HepG2 (cell line): ENCODE data around the gene YKT6. TPM values are rescaled to one million over a fixed set of nuclear protein-coding genes. Genes with fewer than 3 reads are reported as not detected.

Experiments
- ATAC-seq: fragments of 200-7000 bp; cut with Tn5 transposase; 3 replicates; pipeline ENCODE4 v1.9.1; 2020; ENCODE audit warnings: mild to moderate bottlenecking, moderate library complexity
- BruUV-seq: library from RNA; stranded (reverse); fragments of 400-500 nt; replicated peaks from 2 replicates; lab custom pipeline; 2021; lab: Mats Ljungman, UMichigan
- CTCF ChIA-PET: fragments of 300-600 bp; formaldehyde crosslinking; extraction: SDS; loops from one replicate; lab custom pipeline; 2021; ENCODE audit warnings: low total read pairs, inconsistent platforms, low intra/inter-chr PET ratio; lab: Yijun Ruan, JAX
- POLR2A ChIA-PET: fragments of 350-600 bp; sonication (Branson Sonifier 250); formaldehyde crosslinking; loops from one replicate; lab custom pipeline; 2020; ENCODE audit warnings: antibody characterized with exemption, inconsistent platforms; lab: Yijun Ruan, JAX
- DNase-seq: peaks from one replicate; pipeline ENCODE4 v3.0.0-alpha.2; 2015; ENCODE audit warnings: low spot score
- FAIRE-seq: peaks from 3 replicates; lab custom pipeline; 2011; peaks lifted over from hg19 to GRCh38; lab: Jason Lieb, UNC
- H2AFZ ChIP-seq: one replicate; pipeline ENCODE4 v1.6.1; 2011; ENCODE audit warnings: low read length, inconsistent platforms
- H3K27ac ChIP-seq: fragments of 300-600 bp; 3 replicates; pipeline ENCODE4 v1.8.0; 2011; ENCODE audit warnings: mixed run types, mild to moderate bottlenecking, mixed read lengths, low read length, inconsistent platforms; ENCODE audit not compliant: insufficient read depth; ENCODE audit errors: extremely low read length
- H3K27me3 ChIP-seq, 2 experiments: fragments of 200-600 bp in 1 of 2; 2 replicates in 1 of 2; 3 replicates in 1 of 2; pipeline versions ENCODE4 v1.6.0 to v1.8.0; 2011; ENCODE audit warnings: low read length in 2 of 2, mild to moderate bottlenecking in 2 of 2, moderate library complexity in 2 of 2, inconsistent platforms in 1 of 2; ENCODE audit not compliant: insufficient read depth in 2 of 2, control insufficient read depth in 1 of 2
- H3K36me3 ChIP-seq, 2 experiments: fragments of 200-600 bp in 1 of 2; replicated peaks in 1 of 2; 2 replicates in 1 of 2; 3 replicates in 1 of 2; pipeline versions ENCODE4 v1.5.1 to v1.8.0; 2011; ENCODE audit warnings: low read length in 2 of 2, inconsistent platforms in 1 of 2; ENCODE audit not compliant: insufficient read depth in 2 of 2, control insufficient read depth in 1 of 2
- H3K4me1 ChIP-seq: 2 replicates; pipeline ENCODE4 v1.5.1; 2012; ENCODE audit warnings: low read length, inconsistent platforms; ENCODE audit not compliant: insufficient read depth
- H3K4me2 ChIP-seq: 2 replicates; pipeline ENCODE4 v1.6.0; 2011; ENCODE audit warnings: low read depth, low read length, inconsistent platforms
- H3K4me3 ChIP-seq, 3 experiments: fragments of 200-600 bp in 1 of 3; sonication (generic), shearing (Covaris generic) in 1 of 3; replicated peaks in 1 of 3; 2 replicates each; pipeline ENCODE4 v1.5.1; 2011 to 2016; ENCODE audit warnings: low read length in 3 of 3, inconsistent platforms in 2 of 3, low read depth in 2 of 3, mild to moderate bottlenecking in 2 of 3, control low read depth in 1 of 3, mixed read lengths in 1 of 3; ENCODE audit not compliant: insufficient read depth in 1 of 3
- H3K79me2 ChIP-seq: one replicate; pipeline ENCODE4 v1.6.1; 2011; ENCODE audit warnings: low read length, inconsistent platforms; ENCODE audit not compliant: insufficient read depth
- H3K9ac ChIP-seq: 2 replicates; pipeline ENCODE4 v1.6.0; 2011; ENCODE audit warnings: mild to moderate bottlenecking, low read depth, low read length, inconsistent platforms; ENCODE audit not compliant: insufficient read depth
- H3K9me3 ChIP-seq: 2 replicates; pipeline ENCODE4 v1.5.1; 2012; ENCODE audit warnings: mild to moderate bottlenecking, low read length
- H4K20me1 ChIP-seq: 2 replicates; pipeline ENCODE4 v1.6.0; 2011; ENCODE audit warnings: inconsistent platforms, mild to moderate bottlenecking, low read length, moderate library complexity; ENCODE audit not compliant: insufficient read depth
- AGO2 ChIP-seq: fragments of 200-400 bp; formaldehyde crosslinking; optimal IDR thresholded peaks from 2 replicates; pipeline ENCODE3; 2017; ENCODE audit warnings: mild to moderate bottlenecking, low read depth, low read length, moderate library complexity
- ARNT ChIP-seq: fragments of 450-650 bp; IDR thresholded peaks from 2 replicates; pipeline ENCODE4 v1.6.1; 2017
- FUBP1 ChIP-seq: sonication (generic); formaldehyde crosslinking; IDR thresholded peaks from 2 replicates; pipeline ENCODE4 v1.5.1; 2020; ENCODE audit warnings: missing genetic modification reagents, mild to moderate bottlenecking, borderline replicate concordance
- KDM5A ChIP-seq: fragments of 200-600 bp; sonication (generic); IDR thresholded peaks from 2 replicates; pipeline ENCODE4 v1.7.0; 2018; ENCODE audit warnings: antibody characterized with exemption, mild to moderate bottlenecking, low read length, borderline replicate concordance
- MAFG ChIP-seq: sonication (generic); formaldehyde crosslinking; IDR thresholded peaks from 2 replicates; pipeline ENCODE4 v1.5.1; 2020; ENCODE audit warnings: mild to moderate bottlenecking, missing genetic modification reagents
- NCOA5 ChIP-seq: sonication (generic); formaldehyde crosslinking; IDR thresholded peaks from 2 replicates; pipeline ENCODE4 v1.4.0; 2020; ENCODE audit warnings: missing genetic modification reagents
- REPIN1 ChIP-seq: sonication (generic); formaldehyde crosslinking; IDR thresholded peaks from 2 replicates; pipeline ENCODE4 v1.8.0; 2022; ENCODE audit warnings: missing genetic modification reagents, low read depth, mild to moderate bottlenecking, borderline replicate concordance
- SKI ChIP-seq: fragments of 450-650 bp; IDR thresholded peaks from one replicate; pipeline ENCODE4 v1.6.1; 2018; ENCODE audit warnings: mild to moderate bottlenecking; ENCODE audit not compliant: partially characterized antibody
- SOX6 ChIP-seq, 2 experiments: fragments of 450-650 bp in 1 of 2; sonication (generic) in 1 of 2; formaldehyde crosslinking in 1 of 2; IDR thresholded peaks; 2 replicates each; pipeline versions ENCODE4 v1.4.0 to v1.6.1; 2017 to 2020; ENCODE audit warnings: antibody characterized with exemption in 1 of 2, mild to moderate bottlenecking in 1 of 2, missing genetic modification reagents in 1 of 2
- ZNF569 ChIP-seq: sonication (generic); formaldehyde crosslinking; IDR thresholded peaks from 2 replicates; pipeline ENCODE4 v1.5.0; 2020; ENCODE audit warnings: mild to moderate bottlenecking, missing genetic modification reagents, moderate library complexity, borderline replicate concordance
- ZNF619 ChIP-seq: sonication (generic); formaldehyde crosslinking; IDR thresholded peaks from 2 replicates; pipeline ENCODE4 v1.4.0; 2020; ENCODE audit warnings: mild to moderate bottlenecking, missing genetic modification reagents
- WGBS: methylation state at CpG from one replicate; pipeline ENCODE4 v1.1.6; 2017; ENCODE audit warnings: low lambda C conversion rate; 5-methylcytosine and 5-hydroxymethylcytosine counted together
- in situ Hi-C: cut with HindIII; loops from 2 replicates; pipeline ENCODE4 v1.10.0; 2017; ENCODE audit warnings: low pct_unique_long_range_greater_than_20kb; ENCODE audit not compliant: extremely low pct_ligation_motif_present
- intact Hi-C: fragments of 100-400 bp; cut with micrococcal nuclease; formaldehyde crosslinking; loops from one replicate; pipeline ENCODE4 v1.10.0; 2022; ENCODE audit not compliant: unreplicated experiment
- polyA plus RNA-seq, 8 experiments: library from polyadenylated mRNA; depleted of rRNA in 3 of 8; stranded (reverse) in 7 of 8; unstranded in 1 of 8; fragments of >200 nt; fragmentation: Illumina TruSeq in 4 of 8; extraction: Trizol in 4 of 8; gene quantifications; 2 replicates each; pipeline versions ENCODE4 v1.2.1 to v1.2.3, GENCODE V29; 2011 to 2016; ENCODE audit warnings: low read depth in 4 of 8, missing spikeins in 1 of 8, mixed read lengths in 1 of 8; ENCODE audit not compliant: insufficient read depth in 1 of 8
- total RNA-seq, 5 experiments: library from RNA; depleted of rRNA; stranded (reverse); fragments of >200 nt; fragmentation: Illumina TruSeq; extraction: Trizol; gene quantifications; 2 replicates each; pipeline ENCODE4 v1.2.3, GENCODE V29; 2016; ENCODE audit warnings: low read depth in 1 of 5

The YKT6 gene
- total and polyA plus RNA-seq, 2 of the 13 experiments (the other 11 are each of a cell fraction or from before 2014, with no cell fraction given) = 52.2 to 60.3 TPM

GRCh38 chr7:44213877-44214388 lies 13.2 kb downstream of the YKT6 start:
- ChIA-PET POLR2A (no interaction called here), CTCF (no interaction called here)
- TF ChIP-seq ARNT = no peak
- TF ChIP-seq REPIN1 = 0 out of 2 replicates have a peak, but pooled peaks have one; percentile 14
- TF ChIP-seq ZNF619 (CRISPR knock-in tag) = no peak
- TF ChIP-seq MAFG (CRISPR knock-in tag) = no peak
- peaks cover 9 to 35% of the 10 kb centered on the region in 2 experiments for H3K36me3 ChIP-seq
- no peaks in the 10 kb centered on the region for H3K79me2 ChIP-seq
- no peak overlapping the region for H3K9ac ChIP-seq
- ATAC-seq (no peak), FAIRE-seq (no peak), DNase-seq (no peak)
- H3K27me3 ChIP-seq = peaks cover 1 to 3% of the 10 kb centered on the region in 2 experiments; a peak in 1 of 5 replicates
- WGBS = 88% methylated on average over 9 of the region's 9 CpGs
- in situ Hi-C loops = no loop called here
- H2AFZ ChIP-seq = no peak overlapping the region
- H3K4me1 ChIP-seq = peaks cover 20% of the 10 kb centered on the region
- H3K4me2 ChIP-seq = no peak overlapping the region
- no peaks in the 10 kb centered on the region for H4K20me1 ChIP-seq
- no peak overlapping the region for H3K4me3 ChIP-seq
- BruUV-seq = no TSS peak
- H3K9me3 ChIP-seq = no peaks in the 10 kb centered on the region
- H3K27ac ChIP-seq = no peak overlapping the region
- intact Hi-C loops = no loop called here

- Histone ChIP-seq H3K27me3 (peaks cover 1 to 3% of the 10 kb centered on the region in 2 experiments; a peak in 1 of 5 replicates), H2AFZ (no peak overlapping the region), H3K9ac (no peak overlapping the region), H3K27ac (no peak overlapping the region), H3K36me3 (peaks cover 3 to 21% of the 10 kb centered on the region in 2 experiments; a peak in 4 of 5 replicates), H3K4me2 (no peak overlapping the region), H4K20me1 (no peaks in the 10 kb centered on the region), H3K9me3 (no peaks in the 10 kb centered on the region), H3K4me1 (peaks cover 26% of the 10 kb centered on the region), H3K4me3 (no peak overlapping the region), H3K79me2 (no peaks in the 10 kb centered on the region)
- POLR2A ChIA-PET = no interaction called here
- BruUV-seq = no TSS peak
- intact Hi-C loops (no loop called here), in situ Hi-C loops (no loop called here)
- FAIRE-seq = no peak
- TF ChIP-seq NCOA5 (CRISPR knock-in tag) = no peak
- TF ChIP-seq SOX6 (IDR thresholded peaks at IDR 0.05) = no peak
- no peak for TF ChIP-seq SOX6 (CRISPR knock-in tag; IDR thresholded peaks at IDR 0.05)
- TF ChIP-seq KDM5A = no peak
- TF ChIP-seq AGO2 = peak; percentile 22
- no peak for TF ChIP-seq FUBP1
- no peak for TF ChIP-seq SKI
- TF ChIP-seq ZNF569 (CRISPR knock-in tag) = no peak
- no peak for ATAC-seq
- DNase-seq = no peak
- WGBS = no CpG with 5 or more reads among the region's 7 CpGs
- CTCF ChIA-PET = no interaction called here
Observed at GRCh38 chr7:44215531-44215930, 14.8 kb downstream of the YKT6 start.
